ENCODE measurements around the gene CGB8.

GRCh38 chr19:49004964-49005614, 43.8 kb downstream of the CGB8 start:
- TF ChIP-seq CTCF (conservative IDR thresholded peaks at IDR 0.05; ENCODE audit: low read depth, low read length) (no peak), EZH2 (IDR thresholded peaks at IDR 0.05; ENCODE audit: borderline replicate concordance, low read depth, low read length, poor library complexity, severe bottlenecking) (no peak)
